Neutrophil (primary cell): ENCODE data around the gene MT1H.

Source experiments
- H3K27ac ChIP-seq: fragments of 200-600 bp; sonication (generic); 2 replicates; pipeline ENCODE4 v1.5.1; 2016; ENCODE audit warnings: mild to moderate bottlenecking, moderate library complexity
- H3K27me3 ChIP-seq: fragments of 200-600 bp; sonication (generic); 2 replicates; pipeline ENCODE4 v1.6.0; 2016; ENCODE audit warnings: mild to moderate bottlenecking
- H3K36me3 ChIP-seq: fragments of 200-600 bp; sonication (generic); 2 replicates; pipeline ENCODE4 v1.5.1; 2017
- H3K4me1 ChIP-seq, 2 experiments: fragments of 200-600 bp in 1 of 2; sonication (generic) in 1 of 2; 1 replicate in 1 of 2; 2 replicates in 1 of 2; pipeline versions ENCODE4 v1.5.1 to v1.6.1; 2013 to 2016; ENCODE audit warnings: low read depth in 1 of 2, low read length in 1 of 2, mild to moderate bottlenecking in 1 of 2, moderate library complexity in 1 of 2; ENCODE audit not compliant: control insufficient read depth in 1 of 2, insufficient read depth in 1 of 2
- H3K4me3 ChIP-seq, 2 experiments: fragments of 200-600 bp in 1 of 2; sonication (generic) in 1 of 2; 1 replicate in 1 of 2; 2 replicates in 1 of 2; pipeline ENCODE4 v1.5.1; 2013 to 2016; ENCODE audit warnings: low read depth in 1 of 2, low read length in 1 of 2, mild to moderate bottlenecking in 1 of 2, moderate library complexity in 1 of 2
- H3K9me3 ChIP-seq: fragments of 200-600 bp; sonication (generic); 2 replicates; pipeline ENCODE4 v1.5.1; 2016
- CTCF ChIP-seq: fragments of 200-600 bp; sonication (generic); IDR thresholded peaks from 2 replicates; pipeline ENCODE4 v1.5.1; 2016; ENCODE audit warnings: antibody characterized with exemption

Gene MT1H

GRCh38 chr16:56640076-56640475 lies 29.5 kb upstream of the MT1H start:
- H3K36me3 ChIP-seq: no peaks in the 10 kb centered on the region
- no peak overlapping the region for H3K4me3 ChIP-seq
- TF ChIP-seq CTCF: no peak
- no peaks in the 10 kb centered on the region for H3K9me3 ChIP-seq
- peaks cover 100% of the 10 kb centered on the region for H3K27me3 ChIP-seq
- no peak overlapping the region for H3K27ac ChIP-seq
- H3K4me1 ChIP-seq: peaks cover 0 to 1% of the 10 kb centered on the region in 2 experiments

GRCh38 chr16:56641166-56641565 lies 28.4 kb upstream of the MT1H start:
- peaks cover 100% of the 10 kb centered on the region for H3K27me3 ChIP-seq
- H3K36me3 ChIP-seq: no peaks in the 10 kb centered on the region
- no peak overlapping the region for H3K27ac ChIP-seq
- no peak overlapping the region for H3K4me3 ChIP-seq
- no peak for TF ChIP-seq CTCF
- no peaks in the 10 kb centered on the region for H3K9me3 ChIP-seq
- H3K4me1 ChIP-seq: no peaks in the 10 kb centered on the region

- H3K9me3 ChIP-seq: no peaks in the 10 kb centered on the region
- no peaks in the 10 kb centered on the region for H3K4me1 ChIP-seq
- H3K27ac ChIP-seq: no peak overlapping the region
- no peak overlapping the region for H3K4me3 ChIP-seq
- no peaks in the 10 kb centered on the region for H3K36me3 ChIP-seq
- H3K27me3 ChIP-seq: peaks cover 100% of the 10 kb centered on the region
- TF ChIP-seq CTCF: no peak
Measured at GRCh38 chr16:56643080-56643778, 26.4 kb upstream of the MT1H start.

GRCh38 chr16:56643833-56644232 lies 25.8 kb upstream of the MT1H start:
- Histone ChIP-seq H3K4me3 (no peak overlapping the region), H3K9me3 (no peaks in the 10 kb centered on the region), H3K4me1 (no peaks in the 10 kb centered on the region), H3K27ac (no peak overlapping the region), H3K36me3 (no peaks in the 10 kb centered on the region), H3K27me3 (peaks cover 100% of the 10 kb centered on the region)
- no peak for TF ChIP-seq CTCF

- Histone ChIP-seq H3K4me3 (no peak overlapping the region), H3K9me3 (no peaks in the 10 kb centered on the region), H3K27me3 (peaks cover 100% of the 10 kb centered on the region), H3K27ac (no peak overlapping the region), H3K4me1 (no peaks in the 10 kb centered on the region), H3K36me3 (no peaks in the 10 kb centered on the region)
- no peak for TF ChIP-seq CTCF
Measured at GRCh38 chr16:56645311-56645710, 24.3 kb upstream of the MT1H start.
